GM12878 (cell line): ENCODE data around the gene DHDDS. TPM values are rescaled to one million over a fixed set of nuclear protein-coding genes. Genes with fewer than 3 reads are reported as not detected.

Experiments
- BCL3 ChIP-seq: IDR thresholded peaks from 2 replicates; pipeline ENCODE4 v1.6.1; 2011; ENCODE audit warnings: borderline replicate concordance, low read depth, mild to moderate bottlenecking, moderate library complexity, low read length; ENCODE audit not compliant: insufficient read depth, poor library complexity, severe bottlenecking
- GATAD2B ChIP-seq: fragments of 450-650 bp; conservative IDR thresholded peaks from 2 replicates; pipeline ENCODE4 v1.6.1; 2017; ENCODE audit warnings: low read depth, mild to moderate bottlenecking, moderate library complexity
- HCFC1 ChIP-seq: fragments of 150-350 bp; IDR thresholded peaks from 2 replicates; pipeline ENCODE4 v1.6.1; 2014; ENCODE audit warnings: low read length
- IRF4 ChIP-seq: IDR thresholded peaks from 2 replicates; pipeline ENCODE4 v1.6.1; 2011; ENCODE audit warnings: low read depth, low read length
- MAX ChIP-seq: IDR thresholded peaks from 2 replicates; pipeline ENCODE4 v1.6.1; 2012; ENCODE audit warnings: low read depth, low read length, improper control_type of control experiment
- POLR2A ChIP-seq: IDR thresholded peaks from 2 replicates; pipeline ENCODE4 v1.6.1; 2011; ENCODE audit warnings: low read depth, mild to moderate bottlenecking, low read length
- POU2F2 ChIP-seq: IDR thresholded peaks from 3 replicates; pipeline ENCODE4 v1.6.1; 2011; ENCODE audit warnings: low read depth, mild to moderate bottlenecking, low read length, borderline replicate concordance
- RB1 ChIP-seq: fragments of 450-650 bp; formaldehyde crosslinking; IDR thresholded peaks from 2 replicates; pipeline ENCODE4 v1.6.1; 2017; ENCODE audit warnings: mild to moderate bottlenecking, borderline replicate concordance
- polyA plus RNA-seq, 11 experiments: library from polyadenylated mRNA; depleted of rRNA in 4 of 11; unstranded in 6 of 11; stranded (reverse) in 5 of 11; fragments of >200 nt; fragmentation: Nextera tagmentation in 4 of 11; fragmentation: Illumina TruSeq in 1 of 11; extraction: Ambion mirVana in 4 of 11; extraction: Trizol in 1 of 11; gene quantifications; 1 replicate in 1 of 11; 2 replicates in 10 of 11; pipeline versions ENCODE4 v1.2.1 to v1.2.3, GENCODE V29; 2011 to 2016; ENCODE audit warnings: inconsistent platforms in 2 of 11, missing spikeins in 2 of 11, low read depth in 1 of 11
- total RNA-seq, 4 experiments: library from RNA; depleted of rRNA in 3 of 4; stranded (reverse); fragments of >200 nt in 3 of 4; fragmentation: Illumina TruSeq in 1 of 4; extraction: Trizol in 1 of 4; gene quantifications; 2 replicates each; pipeline versions ENCODE4 v1.2.1 to v1.2.3, GENCODE V29; 2013 to 2021
- TF ChIP-seq, protein P1 (sequence below): fragments of 450-650 bp; formaldehyde crosslinking; IDR thresholded peaks from 2 replicates; pipeline ENCODE4 v1.4.0; 2020; ENCODE audit warnings: mild to moderate bottlenecking, moderate library complexity
- TF ChIP-seq, protein P2 (sequence below): fragments of 450-650 bp; formaldehyde crosslinking; IDR thresholded peaks from 2 replicates; pipeline ENCODE4 v1.4.0; 2022; ENCODE audit warnings: mild to moderate bottlenecking, moderate library complexity
- TF ChIP-seq, protein P3 (sequence below): fragments of 450-650 bp; IDR thresholded peaks from 2 replicates; pipeline ENCODE4 v1.6.1; 2016; ENCODE audit warnings: mild to moderate bottlenecking

Gene DHDDS
- total and polyA plus RNA-seq, 10 of the 15 experiments (the other 5 are each of a cell fraction or from before 2014, with no cell fraction given) = 22.7 to 47.5 (median 36.4) TPM

DNA sequence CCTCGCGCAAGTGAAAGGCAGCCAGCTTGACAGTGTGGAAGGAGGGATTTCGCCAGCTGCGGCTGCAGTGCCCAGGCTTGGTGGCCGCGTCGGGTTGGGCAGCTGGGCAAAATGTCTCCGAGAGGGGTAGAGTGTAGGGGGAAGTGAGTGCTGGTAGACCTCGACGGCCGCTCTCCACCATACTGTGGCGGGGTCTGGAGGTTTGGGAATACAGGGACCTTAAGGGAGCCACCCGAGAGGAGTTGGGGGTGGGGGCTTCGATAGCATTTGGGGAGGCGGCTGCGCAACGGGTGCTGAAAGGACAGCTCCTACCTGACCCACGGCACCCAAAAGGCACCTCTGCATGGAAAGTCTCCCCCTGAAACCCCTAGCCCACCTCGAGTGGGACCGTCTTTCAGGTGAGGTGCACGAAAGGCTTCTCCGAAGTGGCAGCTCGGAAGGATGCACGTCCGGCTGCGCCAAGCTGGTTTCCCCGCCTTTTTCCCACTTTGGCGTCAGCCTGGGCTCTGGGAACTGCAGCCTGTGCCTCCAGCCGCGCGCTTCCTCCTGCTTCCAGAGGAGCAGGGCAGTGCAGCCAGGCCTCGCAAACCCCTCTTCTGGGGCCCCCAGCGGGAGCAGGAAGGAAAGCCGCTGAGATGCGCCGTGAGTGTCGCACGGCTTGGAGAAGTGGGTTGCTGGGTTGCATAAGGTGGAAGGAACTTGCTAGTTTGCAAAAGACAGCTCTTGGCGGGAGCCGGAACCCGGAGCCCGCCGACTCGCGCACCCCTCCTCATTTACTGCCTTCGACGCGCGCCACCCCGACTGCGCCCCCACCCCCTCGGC lies 39.6 kb downstream of the DHDDS start (continued):
- TF ChIP-seq POLR2A (peak; percentile 41), BCL3 (peak; percentile 32), RB1 (no peak), MAX (no peak), POU2F2 (no peak), HCFC1 (no peak), IRF4 (no peak), GATAD2B (peak; percentile 8; the same call in 1 of the 2 replicates)
- TF ChIP-seq, protein P1, sequence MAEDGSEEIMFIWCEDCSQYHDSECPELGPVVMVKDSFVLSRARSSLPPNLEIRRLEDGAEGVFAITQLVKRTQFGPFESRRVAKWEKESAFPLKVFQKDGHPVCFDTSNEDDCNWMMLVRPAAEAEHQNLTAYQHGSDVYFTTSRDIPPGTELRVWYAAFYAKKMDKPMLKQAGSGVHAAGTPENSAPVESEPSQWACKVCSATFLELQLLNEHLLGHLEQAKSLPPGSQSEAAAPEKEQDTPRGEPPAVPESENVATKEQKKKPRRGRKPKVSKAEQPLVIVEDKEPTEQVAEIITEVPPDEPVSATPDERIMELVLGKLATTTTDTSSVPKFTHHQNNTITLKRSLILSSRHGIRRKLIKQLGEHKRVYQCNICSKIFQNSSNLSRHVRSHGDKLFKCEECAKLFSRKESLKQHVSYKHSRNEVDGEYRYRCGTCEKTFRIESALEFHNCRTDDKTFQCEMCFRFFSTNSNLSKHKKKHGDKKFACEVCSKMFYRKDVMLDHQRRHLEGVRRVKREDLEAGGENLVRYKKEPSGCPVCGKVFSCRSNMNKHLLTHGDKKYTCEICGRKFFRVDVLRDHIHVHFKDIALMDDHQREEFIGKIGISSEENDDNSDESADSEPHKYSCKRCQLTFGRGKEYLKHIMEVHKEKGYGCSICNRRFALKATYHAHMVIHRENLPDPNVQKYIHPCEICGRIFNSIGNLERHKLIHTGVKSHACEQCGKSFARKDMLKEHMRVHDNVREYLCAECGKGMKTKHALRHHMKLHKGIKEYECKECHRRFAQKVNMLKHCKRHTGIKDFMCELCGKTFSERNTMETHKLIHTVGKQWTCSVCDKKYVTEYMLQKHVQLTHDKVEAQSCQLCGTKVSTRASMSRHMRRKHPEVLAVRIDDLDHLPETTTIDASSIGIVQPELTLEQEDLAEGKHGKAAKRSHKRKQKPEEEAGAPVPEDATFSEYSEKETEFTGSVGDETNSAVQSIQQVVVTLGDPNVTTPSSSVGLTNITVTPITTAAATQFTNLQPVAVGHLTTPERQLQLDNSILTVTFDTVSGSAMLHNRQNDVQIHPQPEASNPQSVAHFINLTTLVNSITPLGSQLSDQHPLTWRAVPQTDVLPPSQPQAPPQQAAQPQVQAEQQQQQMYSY (CRISPR knock-in tag) = no peak
- TF ChIP-seq, protein P2, sequence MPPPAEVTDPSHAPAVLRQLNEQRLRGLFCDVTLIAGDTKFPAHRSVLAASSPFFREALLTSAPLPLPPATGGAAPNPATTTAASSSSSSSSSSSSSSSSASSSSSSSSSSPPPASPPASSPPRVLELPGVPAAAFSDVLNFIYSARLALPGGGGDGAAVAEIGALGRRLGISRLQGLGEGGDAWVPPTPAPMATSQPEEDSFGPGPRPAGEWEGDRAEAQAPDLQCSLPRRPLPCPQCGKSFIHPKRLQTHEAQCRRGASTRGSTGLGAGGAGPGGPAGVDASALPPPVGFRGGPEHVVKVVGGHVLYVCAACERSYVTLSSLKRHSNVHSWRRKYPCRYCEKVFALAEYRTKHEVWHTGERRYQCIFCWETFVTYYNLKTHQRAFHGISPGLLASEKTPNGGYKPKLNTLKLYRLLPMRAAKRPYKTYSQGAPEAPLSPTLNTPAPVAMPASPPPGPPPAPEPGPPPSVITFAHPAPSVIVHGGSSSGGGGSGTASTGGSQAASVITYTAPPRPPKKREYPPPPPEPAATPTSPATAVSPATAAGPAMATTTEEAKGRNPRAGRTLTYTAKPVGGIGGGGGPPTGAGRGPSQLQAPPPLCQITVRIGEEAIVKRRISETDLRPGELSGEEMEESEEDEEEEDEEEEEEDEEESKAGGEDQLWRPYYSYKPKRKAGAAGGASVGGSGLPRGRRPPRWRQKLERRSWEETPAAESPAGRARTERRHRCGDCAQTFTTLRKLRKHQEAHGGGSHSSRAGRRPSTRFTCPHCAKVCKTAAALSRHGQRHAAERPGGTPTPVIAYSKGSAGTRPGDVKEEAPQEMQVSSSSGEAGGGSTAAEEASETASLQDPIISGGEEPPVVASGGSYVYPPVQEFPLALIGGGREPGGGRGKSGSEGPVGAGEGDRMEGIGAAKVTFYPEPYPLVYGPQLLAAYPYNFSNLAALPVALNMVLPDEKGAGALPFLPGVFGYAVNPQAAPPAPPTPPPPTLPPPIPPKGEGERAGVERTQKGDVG (CRISPR knock-in tag) = no peak
- TF ChIP-seq, protein P3, sequence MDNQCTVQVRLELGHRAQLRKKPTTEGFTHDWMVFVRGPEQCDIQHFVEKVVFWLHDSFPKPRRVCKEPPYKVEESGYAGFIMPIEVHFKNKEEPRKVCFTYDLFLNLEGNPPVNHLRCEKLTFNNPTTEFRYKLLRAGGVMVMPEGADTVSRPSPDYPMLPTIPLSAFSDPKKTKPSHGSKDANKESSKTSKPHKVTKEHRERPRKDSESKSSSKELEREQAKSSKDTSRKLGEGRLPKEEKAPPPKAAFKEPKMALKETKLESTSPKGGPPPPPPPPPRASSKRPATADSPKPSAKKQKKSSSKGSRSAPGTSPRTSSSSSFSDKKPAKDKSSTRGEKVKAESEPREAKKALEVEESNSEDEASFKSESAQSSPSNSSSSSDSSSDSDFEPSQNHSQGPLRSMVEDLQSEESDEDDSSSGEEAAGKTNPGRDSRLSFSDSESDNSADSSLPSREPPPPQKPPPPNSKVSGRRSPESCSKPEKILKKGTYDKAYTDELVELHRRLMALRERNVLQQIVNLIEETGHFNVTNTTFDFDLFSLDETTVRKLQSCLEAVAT = no peak
